ENCODE results near the gene LUC7L2. TPM values are rescaled to one million over a fixed set of nuclear protein-coding genes. Genes with fewer than 3 reads are reported as not detected.

Gene LUC7L2
- total and polyA plus RNA-seq, 9 of the 15 experiments (the other 6 are each of a cell fraction or from before 2014, with no cell fraction given): 56.1 to 207 (median 141) TPM

- peak; percentile 88 for TF ChIP-seq CHD1 (IDR thresholded peaks at IDR 0.05; ENCODE audit: low read length)
- peak; percentile 41; the same call in 1 of the 2 replicates for TF ChIP-seq MITF (IDR thresholded peaks at IDR 0.05)
- TF ChIP-seq SNRNP70 (optimal IDR thresholded peaks at IDR 0.05; ENCODE audit: low read depth, low read length): no peak
- TF ChIP-seq, protein P1, sequence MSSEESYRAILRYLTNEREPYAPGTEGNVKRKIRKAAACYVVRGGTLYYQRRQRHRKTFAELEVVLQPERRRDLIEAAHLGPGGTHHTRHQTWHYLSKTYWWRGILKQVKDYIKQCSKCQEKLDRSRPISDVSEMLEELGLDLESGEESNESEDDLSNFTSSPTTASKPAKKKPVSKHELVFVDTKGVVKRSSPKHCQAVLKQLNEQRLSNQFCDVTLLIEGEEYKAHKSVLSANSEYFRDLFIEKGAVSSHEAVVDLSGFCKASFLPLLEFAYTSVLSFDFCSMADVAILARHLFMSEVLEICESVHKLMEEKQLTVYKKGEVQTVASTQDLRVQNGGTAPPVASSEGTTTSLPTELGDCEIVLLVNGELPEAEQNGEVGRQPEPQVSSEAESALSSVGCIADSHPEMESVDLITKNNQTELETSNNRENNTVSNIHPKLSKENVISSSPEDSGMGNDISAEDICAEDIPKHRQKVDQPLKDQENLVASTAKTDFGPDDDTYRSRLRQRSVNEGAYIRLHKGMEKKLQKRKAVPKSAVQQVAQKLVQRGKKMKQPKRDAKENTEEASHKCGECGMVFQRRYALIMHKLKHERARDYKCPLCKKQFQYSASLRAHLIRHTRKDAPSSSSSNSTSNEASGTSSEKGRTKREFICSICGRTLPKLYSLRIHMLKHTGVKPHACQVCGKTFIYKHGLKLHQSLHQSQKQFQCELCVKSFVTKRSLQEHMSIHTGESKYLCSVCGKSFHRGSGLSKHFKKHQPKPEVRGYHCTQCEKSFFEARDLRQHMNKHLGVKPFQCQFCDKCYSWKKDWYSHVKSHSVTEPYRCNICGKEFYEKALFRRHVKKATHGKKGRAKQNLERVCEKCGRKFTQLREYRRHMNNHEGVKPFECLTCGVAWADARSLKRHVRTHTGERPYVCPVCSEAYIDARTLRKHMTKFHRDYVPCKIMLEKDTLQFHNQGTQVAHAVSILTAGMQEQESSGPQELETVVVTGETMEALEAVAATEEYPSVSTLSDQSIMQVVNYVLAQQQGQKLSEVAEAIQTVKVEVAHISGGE (CRISPR knock-in tag; IDR thresholded peaks at IDR 0.05): peak in 1 of 3 experiments; percentile 78; a peak in 1 of 6 replicates
- no peak for TF ChIP-seq POU5F1 (IDR thresholded peaks at IDR 0.05; ENCODE audit: borderline replicate concordance, low read depth, low read length, partially characterized antibody)
- no peak for TF ChIP-seq DDX20 (tag; IDR thresholded peaks at IDR 0.05; ENCODE audit: low read depth)
- no peak for TF ChIP-seq ZFPM2 (CRISPR knock-in tag; IDR thresholded peaks at IDR 0.05)
- TF ChIP-seq GABPB2 (CRISPR knock-in tag; conservative IDR thresholded peaks at IDR 0.05): 0 out of 2 replicates have a peak, but pooled peaks have one; percentile 69
- TF ChIP-seq BDP1 (IDR thresholded peaks at IDR 0.05; ENCODE audit: insufficient read depth, insufficient read length): no peak
- no peak for TF ChIP-seq MCM5 (IDR thresholded peaks at IDR 0.05; ENCODE audit: low read depth)
- TF ChIP-seq HSF4 (CRISPR knock-in tag; IDR thresholded peaks at IDR 0.05; ENCODE audit: borderline replicate concordance): no peak
- TF ChIP-seq KDM1A (IDR thresholded peaks at IDR 0.05): no peak
- no peak for TF ChIP-seq ZFP36 (IDR thresholded peaks at IDR 0.05; ENCODE audit: low read depth, low read length, partially characterized antibody)
- TF ChIP-seq ZNF408 (CRISPR knock-in tag; IDR thresholded peaks at IDR 0.05; ENCODE audit: low read depth): no peak
- TF ChIP-seq HNRNPLL (IDR thresholded peaks at IDR 0.05; ENCODE audit: low read depth, low read length, poor library complexity, severe bottlenecking): no peak
- TF ChIP-seq ZNF41 (CRISPR knock-in tag; conservative IDR thresholded peaks at IDR 0.05): no peak
- TF ChIP-seq BCOR (IDR thresholded peaks at IDR 0.05): no peak
- TF ChIP-seq SMAD1 (IDR thresholded peaks at IDR 0.05; ENCODE audit: low read depth, low read length, partially characterized antibody): peak; percentile 20
- TF ChIP-seq EGR1 (conservative IDR thresholded peaks at IDR 0.05): no peak
- peak; percentile 75 for TF ChIP-seq TBP (optimal IDR thresholded peaks at IDR 0.05; ENCODE audit: low read depth, low read length)
- TF ChIP-seq NCOA1 (IDR thresholded peaks at IDR 0.05; ENCODE audit: low read depth): no peak; the same call in 1 of the 2 replicates
- no peak; the same call in 1 of the 2 replicates for TF ChIP-seq ZKSCAN8 (CRISPR knock-in tag; IDR thresholded peaks at IDR 0.05)
These were observed 685 bp downstream of the LUC7L2 start (continued) for GRCh38 chr7:139360210-139360947.
